HepG2 (cell line): ENCODE measurements around the gene ACP2. TPM values are rescaled to one million over a fixed set of nuclear protein-coding genes. Genes with fewer than 3 reads are reported as not detected.

ENCODE experiments used
- BCL6 ChIP-seq: IDR thresholded peaks from 2 replicates; pipeline ENCODE4 v1.6.1; 2016; ENCODE audit warnings: missing genetic modification reagents, missing compliant biosample characterization
- CENPBD1 ChIP-seq: sonication (generic); formaldehyde crosslinking; IDR thresholded peaks from 2 replicates; pipeline ENCODE4 v1.8.0; 2022; ENCODE audit warnings: missing genetic modification reagents, low read depth, mild to moderate bottlenecking, borderline replicate concordance
- CTCF ChIP-seq: sonication (generic); formaldehyde crosslinking; IDR thresholded peaks from 2 replicates; pipeline ENCODE4 v1.5.0; 2020; ENCODE audit warnings: mild to moderate bottlenecking, missing genetic modification reagents, moderate library complexity
- E2F1 ChIP-seq: sonication (generic); formaldehyde crosslinking; IDR thresholded peaks from 2 replicates; pipeline ENCODE4 v1.5.0; 2020; ENCODE audit warnings: missing genetic modification reagents
- NFIC ChIP-seq: IDR thresholded peaks from 2 replicates; pipeline ENCODE4 v1.6.1; 2012; ENCODE audit warnings: mild to moderate bottlenecking, low read length, inconsistent platforms
- NFKB2 ChIP-seq: sonication (generic); formaldehyde crosslinking; IDR thresholded peaks from 2 replicates; pipeline ENCODE4 v1.4.0; 2020; ENCODE audit warnings: missing genetic modification reagents, borderline replicate concordance
- SIN3A ChIP-seq: IDR thresholded peaks from 2 replicates; pipeline ENCODE4 v1.6.1; 2011; ENCODE audit warnings: low read depth, mild to moderate bottlenecking, control low read depth, low read length, borderline replicate concordance
- ZNF577 ChIP-seq: sonication (generic); formaldehyde crosslinking; IDR thresholded peaks from 2 replicates; pipeline ENCODE4 v1.4.0; 2020; ENCODE audit warnings: mild to moderate bottlenecking, low read depth, missing genetic modification reagents, borderline replicate concordance
- ZNF605 ChIP-seq: sonication (generic); formaldehyde crosslinking; IDR thresholded peaks from 2 replicates; pipeline ENCODE4 v1.8.0; 2022; ENCODE audit warnings: mild to moderate bottlenecking, missing genetic modification reagents
- ZNF777 ChIP-seq: sonication (generic); formaldehyde crosslinking; IDR thresholded peaks from 2 replicates; pipeline ENCODE4 v1.4.0; 2020; ENCODE audit warnings: missing genetic modification reagents
- ZSCAN12 ChIP-seq: sonication (generic); formaldehyde crosslinking; IDR thresholded peaks from 2 replicates; pipeline ENCODE4 v1.9.0; 2021; ENCODE audit warnings: mild to moderate bottlenecking, missing genetic modification reagents
- polyA plus RNA-seq, 8 experiments: library from polyadenylated mRNA; depleted of rRNA in 3 of 8; stranded (reverse) in 7 of 8; unstranded in 1 of 8; fragments of >200 nt; fragmentation: Illumina TruSeq in 4 of 8; extraction: Trizol in 4 of 8; gene quantifications; 2 replicates each; pipeline versions ENCODE4 v1.2.1 to v1.2.3, GENCODE V29; 2011 to 2016; ENCODE audit warnings: low read depth in 4 of 8, missing spikeins in 1 of 8, mixed read lengths in 1 of 8; ENCODE audit not compliant: insufficient read depth in 1 of 8
- total RNA-seq, 5 experiments: library from RNA; depleted of rRNA; stranded (reverse); fragments of >200 nt; fragmentation: Illumina TruSeq; extraction: Trizol; gene quantifications; 2 replicates each; pipeline ENCODE4 v1.2.3, GENCODE V29; 2016; ENCODE audit warnings: low read depth in 1 of 5

Gene ACP2
- total and polyA plus RNA-seq, 2 of the 13 experiments (the other 11 are each of a cell fraction or from before 2014, with no cell fraction given): 17.7 to 20.2 TPM

GRCh38 chr11:47269829-47270305 is 21.3 kb upstream of the ACP2 start, which contains the start of gene MADD (continued):
- TF ChIP-seq ZNF577 (CRISPR knock-in tag) (no peak), ZNF605 (no peak), NFKB2 (CRISPR knock-in tag) (no peak), ZSCAN12 (CRISPR knock-in tag) (0 out of 2 replicates have a peak, but pooled peaks have one; percentile 66), BCL6 (CRISPR knock-in tag) (no peak), ZNF777 (CRISPR knock-in tag) (peak; percentile 65; the same call in 1 of the 2 replicates), E2F1 (peak; percentile 60; the same call in 1 of the 2 replicates), CENPBD1 (no peak), SIN3A (peak; percentile 25; the same call in 1 of the 2 replicates), NFIC (no peak), CTCF (CRISPR knock-in tag) (peak; percentile 35; the same call in 1 of the 2 replicates)
- TF ChIP-seq, all 625 proteins: peak for 84
